Nephron (organoid): ENCODE measurements around the gene EIF4A2.
A peak's percentile ranks its signal among the peaks of the same experiment; 100 is the strongest.

Experiments used
- H3K27ac Mint-ChIP-seq, 3 experiments: 2 replicates each; pipeline ENCODE4 v1.8.0; 2020; ENCODE audit warnings: mixed read lengths in 3 of 3, mild to moderate bottlenecking in 2 of 3, moderate library complexity in 1 of 3
- H3K27me3 Mint-ChIP-seq: 2 replicates; pipeline ENCODE4 v1.8.0; 2021; ENCODE audit warnings: low read depth, mild to moderate bottlenecking, moderate library complexity, mixed read lengths
- H3K36me3 Mint-ChIP-seq: 2 replicates; pipeline ENCODE4 v1.8.0; 2020; ENCODE audit warnings: low read depth, mixed read lengths
- H3K4me1 Mint-ChIP-seq: 2 replicates; pipeline ENCODE4 v1.8.0; 2020; ENCODE audit warnings: mixed read lengths
- H3K4me3 Mint-ChIP-seq, 3 experiments: 2 replicates each; pipeline ENCODE4 v1.8.0; 2020; ENCODE audit warnings: mild to moderate bottlenecking in 3 of 3, mixed read lengths in 3 of 3, moderate library complexity in 2 of 3
- H3K9me3 Mint-ChIP-seq: 2 replicates; pipeline ENCODE4 v1.8.0; 2020; ENCODE audit warnings: mixed read lengths
- CTCF ChIP-seq, 3 experiments: fragments of 200-600 bp; sonication (generic); IDR thresholded peaks; one replicate each; pipeline ENCODE4 v1.5.0; 2021; ENCODE audit warnings: antibody characterized with exemption in 3 of 3; ENCODE audit not compliant: unreplicated experiment in 3 of 3

EIF4A2 gene

GRCh38 chr3:186786922-186787321, 3.5 kb downstream of the EIF4A2 start:
- no peak for TF ChIP-seq CTCF (IDR thresholded peaks at IDR 0.05; ENCODE audit: unreplicated experiment in 3 of 3)
- Mint-ChIP-seq H3K4me3 (peak overlapping the region; percentile 60 to 77 (median 73)), H3K9me3 (no peaks in the 10 kb centered on the region), H3K4me1 (peaks cover 34% of the 10 kb centered on the region), H3K27ac (no peak overlapping the region), H3K36me3 (peaks cover 70% of the 10 kb centered on the region), H3K27me3 (no peaks in the 10 kb centered on the region)

- Mint-ChIP-seq H3K27me3 (no peaks in the 10 kb centered on the region), H3K4me1 (peaks cover 34% of the 10 kb centered on the region), H3K36me3 (peaks cover 70% of the 10 kb centered on the region), H3K4me3 (peak overlapping the region; percentile 60 to 77 (median 73)), H3K27ac (peak overlapping the region in 2 of 3 experiments; percentile 14 to 29), H3K9me3 (no peaks in the 10 kb centered on the region)
- no peak for TF ChIP-seq CTCF (IDR thresholded peaks at IDR 0.05; ENCODE audit: unreplicated experiment in 3 of 3)
Observed at GRCh38 chr3:186787642-186788481, 4.5 kb downstream of the EIF4A2 start.

DNA sequence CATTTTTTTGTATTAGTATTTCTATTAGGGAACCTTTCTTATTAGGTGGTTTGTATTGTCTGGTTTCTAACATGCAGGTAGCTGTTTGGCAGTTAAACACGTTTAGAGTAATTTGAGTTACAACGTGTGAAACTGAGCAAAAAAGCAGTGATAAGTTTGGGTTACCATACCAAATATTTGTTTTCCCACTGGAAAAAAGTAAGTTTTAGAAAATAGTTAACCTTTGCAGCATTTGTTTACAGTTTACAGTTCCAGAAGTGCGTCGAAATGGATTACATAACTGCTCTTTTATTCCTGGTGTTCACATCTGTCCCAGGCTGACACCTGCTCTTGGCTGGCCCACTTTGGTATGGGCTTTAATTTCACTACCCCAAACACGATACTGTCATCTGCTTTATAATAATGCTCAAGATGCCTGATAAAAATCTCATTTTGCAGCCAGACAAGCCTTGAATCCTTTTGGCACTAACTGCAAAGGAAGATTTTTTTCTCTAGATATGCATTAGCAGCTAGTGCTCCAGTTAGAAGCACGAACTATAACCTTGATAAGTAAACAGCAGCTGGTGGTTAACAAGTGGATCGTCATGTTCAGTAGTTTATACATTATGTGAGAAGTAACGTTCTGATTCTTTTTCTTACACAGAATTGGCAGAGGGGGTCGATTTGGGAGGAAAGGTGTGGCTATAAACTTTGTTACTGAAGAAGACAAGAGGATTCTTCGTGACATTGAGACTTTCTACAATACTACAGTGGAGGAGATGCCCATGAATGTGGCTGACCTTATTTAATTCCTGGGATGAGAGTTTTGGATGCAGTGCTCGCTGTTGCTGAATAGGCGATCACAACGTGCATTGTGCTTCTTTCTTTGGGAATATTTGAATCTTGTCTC, 5.3 kb downstream of the EIF4A2 start:
- Mint-ChIP-seq H3K27me3 (no peaks in the 10 kb centered on the region), H3K27ac (no peak overlapping the region), H3K36me3 (peaks cover 69% of the 10 kb centered on the region), H3K4me1 (peaks cover 34% of the 10 kb centered on the region), H3K4me3 (peak overlapping the region in 2 of 3 experiments; percentile 39 to 41), H3K9me3 (no peaks in the 10 kb centered on the region)
- no peak for TF ChIP-seq CTCF (IDR thresholded peaks at IDR 0.05; ENCODE audit: unreplicated experiment in 3 of 3)

DNA sequence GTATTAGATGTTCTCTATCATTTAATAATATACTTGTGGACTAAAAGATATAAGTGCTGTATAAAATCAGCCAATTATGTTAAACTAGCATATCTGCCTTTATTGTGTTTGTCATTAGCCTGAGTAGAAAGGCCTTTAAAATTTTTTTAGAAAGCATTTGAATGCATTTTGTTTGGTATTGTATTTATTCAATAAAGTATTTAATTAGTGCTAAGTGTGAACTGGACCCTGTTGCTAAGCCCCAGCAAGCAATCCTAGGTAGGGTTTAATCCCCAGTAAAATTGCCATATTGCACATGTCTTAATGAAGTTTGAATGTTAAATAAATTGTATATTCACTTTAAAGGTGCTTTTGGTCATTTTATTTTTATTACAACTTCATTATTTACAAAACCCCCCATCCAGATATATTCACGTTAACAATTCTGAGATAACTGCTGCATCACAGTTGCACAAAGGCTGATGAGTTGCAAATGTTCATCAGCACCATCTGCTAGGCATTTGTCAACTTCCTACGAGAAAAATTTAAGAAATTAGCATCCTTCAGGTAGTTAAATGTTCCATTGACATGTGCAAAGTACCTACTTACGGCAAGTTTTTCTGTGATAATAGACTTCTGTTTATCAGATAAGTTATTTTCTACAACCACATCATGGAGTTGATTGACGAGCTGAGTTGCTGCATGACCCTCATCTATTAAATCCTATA, 6.3 kb downstream of the EIF4A2 start:
- H3K4me1 Mint-ChIP-seq: peaks cover 29% of the 10 kb centered on the region
- H3K27me3 Mint-ChIP-seq: no peaks in the 10 kb centered on the region
- no peaks in the 10 kb centered on the region for H3K9me3 Mint-ChIP-seq
- H3K4me3 Mint-ChIP-seq: no peak overlapping the region
- no peak overlapping the region for H3K27ac Mint-ChIP-seq
- peaks cover 70% of the 10 kb centered on the region for H3K36me3 Mint-ChIP-seq
- no peak for TF ChIP-seq CTCF (IDR thresholded peaks at IDR 0.05; ENCODE audit: unreplicated experiment in 3 of 3)

- no peak for TF ChIP-seq CTCF (IDR thresholded peaks at IDR 0.05; ENCODE audit: unreplicated experiment in 3 of 3)
- Mint-ChIP-seq H3K4me1 (peaks cover 24% of the 10 kb centered on the region), H3K36me3 (peaks cover 66% of the 10 kb centered on the region), H3K27ac (peak overlapping the region in 1 of 3 experiments; percentile 32), H3K27me3 (no peaks in the 10 kb centered on the region), H3K4me3 (no peak overlapping the region), H3K9me3 (no peaks in the 10 kb centered on the region)
Observed at GRCh38 chr3:186790261-186790981, 7.0 kb downstream of the EIF4A2 start.
